Measurements from ENCODE around the gene IFIT2. TPM values are rescaled to one million over a fixed set of nuclear protein-coding genes. Genes with fewer than 3 reads are reported as not detected.
"Not testable (repeated sequence)": the region's sequence is repeated elsewhere in the genome, so short reads cannot be mapped to it uniquely, and the experiment has no call there.

IFIT2 gene
- total RNA-seq: 10 to 100 TPM in 1 of 4 donors, 1 to 10 TPM in 3; 3.3 to 10.9 (median 4.7) TPM

- DNase-seq: peak; percentile 54 to 71 (median 59)
- TF ChIP-seq CTCF (IDR thresholded peaks at IDR 0.05) (peak in 1 of 6 experiments; percentile 11), POLR2A (IDR thresholded peaks at IDR 0.05) (peak; percentile 65 to 66)
These were observed at the start of gene IFIT2 for GRCh38 chr10:89301721-89302445. Gene IFIT2 (plus strand): TSS chr10:89302046. CDS start chr10:89302124, 78 bp downstream.

GRCh38 chr10:89252225-89252585 lies 49.6 kb upstream of the IFIT2 start:
- no peak for DNase-seq
- TF ChIP-seq CTCF (IDR thresholded peaks at IDR 0.05): no peak
- Histone ChIP-seq H3K27me3 (no peaks in the 10 kb centered on the region), H3K4me3 (peak overlapping the region in 3 of 4 donors; percentile 61 to 88 (median 81)), H3K9me3 (peaks cover 0 to 3% (median 0%) of the 10 kb centered on the region in 4 donors), H3K36me3 (no peaks in the 10 kb centered on the region), H3K27ac (peak overlapping the region in 2 of 4 donors; percentile 84 to 85), H3K4me1 (no peaks in the 10 kb centered on the region)

More at GRCh38 chr10:89301721-89302445, at the start of gene IFIT2:
- peaks cover 0 to 29% (median 2%) of the 10 kb centered on the region in 4 donors for H3K4me1 ChIP-seq
- peak within 1 kb of the TSS; percentile 41 to 73 (median 52) for H3K4me3 ChIP-seq
- H3K36me3 ChIP-seq: peaks cover 0 to 13% (median 0%) of the 10 kb centered on the region in 3 donors
- no peaks in the 10 kb centered on the region for H3K27me3 ChIP-seq
- peak within 1 kb of the TSS; percentile 83 to 92 (median 88) for H3K27ac ChIP-seq
- no peaks in the 10 kb centered on the region for H3K9me3 ChIP-seq

GRCh38 chr10:89255091-89255579 lies 46.7 kb upstream of the IFIT2 start:
- not testable (repeated sequence) for H3K4me3 ChIP-seq, H3K36me3 ChIP-seq, H3K4me1 ChIP-seq, H3K27me3 ChIP-seq, H3K9me3 ChIP-seq, H3K27ac ChIP-seq, DNase-seq

- no peak for DNase-seq
- no peaks in the 10 kb centered on the region for H3K36me3 ChIP-seq
- no peak overlapping the region for H3K27ac ChIP-seq
- H3K27me3 ChIP-seq: no peaks in the 10 kb centered on the region
- no peak overlapping the region for H3K4me3 ChIP-seq
- peaks cover 0 to 3% (median 0%) of the 10 kb centered on the region in 4 donors for H3K9me3 ChIP-seq
- TF ChIP-seq CTCF (IDR thresholded peaks at IDR 0.05) (no peak), POLR2A (IDR thresholded peaks at IDR 0.05) (no peak)
- H3K4me1 ChIP-seq: no peaks in the 10 kb centered on the region
These were observed 46.1 kb upstream of the IFIT2 start for GRCh38 chr10:89255793-89256192.

GRCh38 chr10:89256340-89256739 lies 45.5 kb upstream of the IFIT2 start:
- H3K36me3 ChIP-seq: no peaks in the 10 kb centered on the region
- no peak overlapping the region for H3K27ac ChIP-seq
- no peak for TF ChIP-seq POLR2A (IDR thresholded peaks at IDR 0.05)
- TF ChIP-seq CTCF (IDR thresholded peaks at IDR 0.05): no peak
- peaks cover 0 to 3% (median 0%) of the 10 kb centered on the region in 4 donors for H3K9me3 ChIP-seq
- no peak overlapping the region for H3K4me3 ChIP-seq
- H3K4me1 ChIP-seq: no peaks in the 10 kb centered on the region
- no peaks in the 10 kb centered on the region for H3K27me3 ChIP-seq
- no peak for DNase-seq

- H3K4me3 ChIP-seq: no peak overlapping the region
- H3K36me3 ChIP-seq: no peaks in the 10 kb centered on the region
- peaks cover 0 to 3% (median 0%) of the 10 kb centered on the region in 4 donors for H3K9me3 ChIP-seq
- H3K27me3 ChIP-seq: no peaks in the 10 kb centered on the region
- no peak for DNase-seq
- no peaks in the 10 kb centered on the region for H3K4me1 ChIP-seq
- H3K27ac ChIP-seq: no peak overlapping the region
- TF ChIP-seq CTCF (IDR thresholded peaks at IDR 0.05) (no peak), POLR2A (IDR thresholded peaks at IDR 0.05) (no peak)
These were observed 44.9 kb upstream of the IFIT2 start for GRCh38 chr10:89256962-89257361.
